ENCODE results near the gene SYT7.

The SYT7 gene

DNA sequence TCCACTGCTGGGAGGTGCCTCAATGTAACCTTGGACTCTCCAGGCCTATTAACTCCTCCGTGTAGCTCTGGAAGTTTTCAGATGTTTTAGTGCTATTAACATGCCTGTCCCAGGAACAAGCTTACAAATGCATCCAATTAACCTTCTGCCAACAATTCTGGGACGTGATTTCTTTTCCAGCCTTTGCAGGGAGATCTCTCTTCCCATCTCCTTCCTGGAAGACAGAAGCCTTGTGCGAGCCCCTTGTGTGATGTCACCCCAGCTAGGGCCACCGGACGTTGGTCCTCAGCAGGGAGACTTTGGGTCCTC is 47.7 kb upstream of the SYT7 start:
- no peak overlapping the region for H3K4me3 ChIP-seq (ENCODE audit: low read depth in 1 of 2, low read length in 2 of 2)
- no peaks in the 10 kb centered on the region for H3K36me3 ChIP-seq (ENCODE audit: insufficient read depth, low read length)
- no peaks in the 10 kb centered on the region for H3K4me1 ChIP-seq (ENCODE audit: insufficient read depth, low read length)
- H3K9ac ChIP-seq (ENCODE audit: low read depth, low read length), result no peak overlapping the region
- no peak overlapping the region for H3K27ac ChIP-seq (ENCODE audit: low read length)
- H3K27me3 ChIP-seq (ENCODE audit: insufficient read depth, low read length, poor library complexity), result no peaks in the 10 kb centered on the region
- no peaks in the 10 kb centered on the region for H3K79me2 ChIP-seq (ENCODE audit: insufficient read depth, low read length)
- H3K4me2 ChIP-seq (ENCODE audit: insufficient read depth, low read length), result no peak overlapping the region
- TF ChIP-seq EZH2 (IDR thresholded peaks at IDR 0.05; ENCODE audit: borderline replicate concordance, low read depth, low read length, severe bottlenecking), result no peak
- TF ChIP-seq, protein P1, sequence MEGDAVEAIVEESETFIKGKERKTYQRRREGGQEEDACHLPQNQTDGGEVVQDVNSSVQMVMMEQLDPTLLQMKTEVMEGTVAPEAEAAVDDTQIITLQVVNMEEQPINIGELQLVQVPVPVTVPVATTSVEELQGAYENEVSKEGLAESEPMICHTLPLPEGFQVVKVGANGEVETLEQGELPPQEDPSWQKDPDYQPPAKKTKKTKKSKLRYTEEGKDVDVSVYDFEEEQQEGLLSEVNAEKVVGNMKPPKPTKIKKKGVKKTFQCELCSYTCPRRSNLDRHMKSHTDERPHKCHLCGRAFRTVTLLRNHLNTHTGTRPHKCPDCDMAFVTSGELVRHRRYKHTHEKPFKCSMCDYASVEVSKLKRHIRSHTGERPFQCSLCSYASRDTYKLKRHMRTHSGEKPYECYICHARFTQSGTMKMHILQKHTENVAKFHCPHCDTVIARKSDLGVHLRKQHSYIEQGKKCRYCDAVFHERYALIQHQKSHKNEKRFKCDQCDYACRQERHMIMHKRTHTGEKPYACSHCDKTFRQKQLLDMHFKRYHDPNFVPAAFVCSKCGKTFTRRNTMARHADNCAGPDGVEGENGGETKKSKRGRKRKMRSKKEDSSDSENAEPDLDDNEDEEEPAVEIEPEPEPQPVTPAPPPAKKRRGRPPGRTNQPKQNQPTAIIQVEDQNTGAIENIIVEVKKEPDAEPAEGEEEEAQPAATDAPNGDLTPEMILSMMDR (IDR thresholded peaks at IDR 0.05; ENCODE audit: borderline replicate concordance, extremely low read depth, low read length, poor library complexity, severe bottlenecking), result no peak
- H2AFZ ChIP-seq (ENCODE audit: low read depth, low read length), result no peak overlapping the region
- no peak for DNase-seq
- no peak for ATAC-seq (ENCODE audit: insufficient read depth, low read depth)
- H4K20me1 ChIP-seq (ENCODE audit: insufficient read depth, low read length), result peaks cover 6% of the 10 kb centered on the region; the same call in 1 of the 2 replicates
- H3K9me3 ChIP-seq (ENCODE audit: insufficient read depth, low read length, severe bottlenecking), result no peaks in the 10 kb centered on the region

DNA sequence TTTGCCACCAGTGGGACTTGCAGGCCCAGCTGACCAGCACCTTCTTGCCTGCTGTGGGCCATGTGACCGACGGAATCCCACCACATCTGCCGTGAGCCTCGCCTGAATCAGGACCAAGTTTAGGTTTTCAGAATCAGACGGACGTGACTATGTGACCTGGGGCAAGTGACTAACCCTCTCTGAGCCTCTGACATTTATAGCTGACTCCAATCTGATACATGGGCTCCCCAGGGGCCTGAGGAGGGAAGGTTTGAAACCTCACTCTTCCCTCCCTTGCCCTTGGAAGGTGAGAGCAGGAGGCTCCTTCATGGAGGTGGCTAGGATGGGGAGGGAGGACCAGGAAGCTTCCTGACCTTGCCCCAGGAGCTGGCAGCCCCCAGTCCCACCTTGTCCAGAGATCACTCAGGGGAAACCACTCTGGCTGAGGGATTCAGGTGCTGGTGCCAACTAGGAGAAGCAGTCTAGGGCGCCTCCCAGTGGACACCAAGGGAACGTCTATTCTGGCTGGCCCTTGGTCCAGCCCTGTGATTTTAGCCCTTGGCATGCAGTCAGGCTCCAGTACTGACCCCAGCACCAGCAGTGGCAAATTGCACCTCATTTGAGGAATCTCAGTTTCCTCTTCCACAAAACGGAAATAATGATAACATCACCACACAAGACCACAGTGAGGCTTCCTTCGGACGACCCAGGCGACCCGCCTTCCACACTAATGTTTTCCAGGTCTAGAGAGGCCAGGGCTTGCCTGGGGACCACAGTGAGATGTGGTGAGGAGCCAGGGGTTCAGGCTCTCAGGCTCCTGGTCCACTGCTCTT is 47.2 kb upstream of the SYT7 start:
- Histone ChIP-seq H4K20me1 (ENCODE audit: insufficient read depth, low read length) (peaks cover 6% of the 10 kb centered on the region; the same call in 1 of the 2 replicates), H3K4me3 (ENCODE audit: low read depth in 1 of 2, low read length in 2 of 2) (no peak overlapping the region), H3K4me2 (ENCODE audit: insufficient read depth, low read length) (no peak overlapping the region), H3K36me3 (ENCODE audit: insufficient read depth, low read length) (no peaks in the 10 kb centered on the region), H3K27ac (ENCODE audit: low read length) (no peak overlapping the region), H3K9ac (ENCODE audit: low read depth, low read length) (no peak overlapping the region), H3K79me2 (ENCODE audit: insufficient read depth, low read length) (no peaks in the 10 kb centered on the region), H2AFZ (ENCODE audit: low read depth, low read length) (no peak overlapping the region), H3K9me3 (ENCODE audit: insufficient read depth, low read length, severe bottlenecking) (no peaks in the 10 kb centered on the region), H3K4me1 (ENCODE audit: insufficient read depth, low read length) (no peaks in the 10 kb centered on the region), H3K27me3 (ENCODE audit: insufficient read depth, low read length, poor library complexity) (no peaks in the 10 kb centered on the region)
- ATAC-seq (ENCODE audit: insufficient read depth, low read depth) (peak; percentile 37; the same call in 1 of the 3 replicates), DNase-seq (peak; percentile 20)
- TF ChIP-seq, protein P1 (IDR thresholded peaks at IDR 0.05; ENCODE audit: borderline replicate concordance, extremely low read depth, low read length, poor library complexity, severe bottlenecking), result peak; percentile 70
- TF ChIP-seq EZH2 (IDR thresholded peaks at IDR 0.05; ENCODE audit: borderline replicate concordance, low read depth, low read length, severe bottlenecking), result no peak

DNA sequence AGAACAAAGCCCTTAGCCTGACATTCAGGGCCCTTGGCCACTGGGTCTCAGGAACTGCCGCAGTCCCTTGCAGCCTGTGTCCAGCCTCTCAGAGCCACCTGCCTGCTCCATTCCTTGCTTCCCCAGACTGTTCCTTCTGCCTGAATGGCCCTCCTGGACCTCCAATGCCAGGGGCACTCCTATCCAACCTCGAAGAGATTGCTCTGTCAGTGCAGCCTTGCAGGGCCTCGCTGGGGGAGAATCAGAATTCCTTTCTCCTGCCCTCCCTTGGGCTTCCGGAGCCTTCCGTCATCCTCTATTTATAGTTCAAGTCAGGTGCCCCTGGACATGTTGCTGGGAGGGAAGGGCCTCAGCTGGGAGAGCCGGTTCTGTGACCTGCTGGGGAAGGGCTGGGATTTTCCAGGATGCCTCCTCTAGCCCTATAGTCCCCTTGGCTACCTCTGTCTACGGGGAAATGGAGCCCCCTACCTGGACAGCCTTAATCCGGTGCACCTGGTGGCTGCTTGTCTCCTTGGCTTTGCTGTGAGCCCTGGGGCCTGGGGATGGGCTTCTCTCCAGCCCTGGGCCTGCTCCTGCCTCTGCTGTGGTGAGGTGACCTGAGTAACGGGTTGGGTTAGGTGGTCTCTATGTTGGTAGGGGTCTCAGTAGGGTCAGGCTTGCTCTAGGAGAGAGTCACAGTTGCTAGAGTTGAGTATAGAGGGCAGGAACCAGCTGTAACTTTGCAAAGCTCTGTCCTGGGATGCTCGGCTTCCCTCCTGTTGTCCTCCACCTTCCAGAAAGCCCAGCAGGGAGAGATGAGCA is 45.9 kb upstream of the SYT7 start:
- H3K9me3 ChIP-seq (ENCODE audit: insufficient read depth, low read length, severe bottlenecking), result no peaks in the 10 kb centered on the region
- TF ChIP-seq, protein P1 (IDR thresholded peaks at IDR 0.05; ENCODE audit: borderline replicate concordance, extremely low read depth, low read length, poor library complexity, severe bottlenecking), result no peak
- no peak for TF ChIP-seq EZH2 (IDR thresholded peaks at IDR 0.05; ENCODE audit: borderline replicate concordance, low read depth, low read length, severe bottlenecking)
- H4K20me1 ChIP-seq (ENCODE audit: insufficient read depth, low read length), result peaks cover 6% of the 10 kb centered on the region; the same call in 1 of the 2 replicates
- ATAC-seq (ENCODE audit: insufficient read depth, low read depth), result no peak
- no peaks in the 10 kb centered on the region for H3K36me3 ChIP-seq (ENCODE audit: insufficient read depth, low read length)
- H3K4me1 ChIP-seq (ENCODE audit: insufficient read depth, low read length), result no peaks in the 10 kb centered on the region
- H3K27me3 ChIP-seq (ENCODE audit: insufficient read depth, low read length, poor library complexity), result no peaks in the 10 kb centered on the region
- no peak for DNase-seq
- no peak overlapping the region for H3K4me3 ChIP-seq (ENCODE audit: low read depth in 1 of 2, low read length in 2 of 2)
- no peaks in the 10 kb centered on the region for H3K79me2 ChIP-seq (ENCODE audit: insufficient read depth, low read length)
- H3K9ac ChIP-seq (ENCODE audit: low read depth, low read length), result no peak overlapping the region
- H3K4me2 ChIP-seq (ENCODE audit: insufficient read depth, low read length), result no peak overlapping the region
- H2AFZ ChIP-seq (ENCODE audit: low read depth, low read length), result no peak overlapping the region
- no peak overlapping the region for H3K27ac ChIP-seq (ENCODE audit: low read length)

Measured in DND-41 (cell line).